Measurements from ENCODE around the gene GIMAP2.

The GIMAP2 gene

DNA sequence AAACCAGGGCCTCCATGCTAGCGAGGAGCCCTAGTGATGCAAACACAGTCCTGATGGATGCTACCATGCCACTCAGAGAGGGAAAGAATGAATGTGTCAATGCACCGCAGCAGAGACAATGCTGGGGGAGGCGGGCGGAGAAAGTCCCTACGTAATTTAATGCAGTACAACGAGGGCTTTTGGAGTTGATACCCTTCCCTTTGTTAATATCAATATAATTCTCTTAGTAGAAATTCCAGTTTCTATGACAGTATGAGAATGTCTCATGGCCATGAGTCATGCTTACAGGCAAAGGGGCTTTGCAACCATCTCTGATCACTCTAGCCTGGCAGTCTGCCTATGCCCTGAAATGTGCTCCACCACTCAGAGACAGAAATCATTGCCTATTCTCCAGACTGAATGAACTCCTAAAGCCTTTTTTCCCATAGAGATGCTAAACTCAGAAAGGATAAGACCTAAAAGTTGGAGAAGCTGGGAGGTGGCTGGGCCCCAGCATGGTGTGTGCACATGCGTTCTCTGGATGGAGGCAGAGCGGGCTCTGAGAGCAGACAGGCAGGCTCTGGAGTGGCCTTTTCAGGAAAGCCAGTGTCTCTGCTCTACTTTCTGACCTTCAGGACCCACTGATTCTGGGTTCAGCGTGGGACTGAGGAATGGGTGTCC is 20.3 kb upstream of the GIMAP2 start:
- Histone ChIP-seq H3K27me3 (ENCODE audit: insufficient read depth, low read length, poor library complexity) (no peaks in the 10 kb centered on the region), H3K79me2 (ENCODE audit: insufficient read depth, low read length) (peaks cover 22% of the 10 kb centered on the region), H2AFZ (ENCODE audit: low read depth, low read length) (peak overlapping the region; percentile 40), H3K9ac (ENCODE audit: low read depth, low read length) (peak overlapping the region; percentile 44), H3K36me3 (ENCODE audit: insufficient read depth, low read length) (no peaks in the 10 kb centered on the region), H3K4me1 (ENCODE audit: insufficient read depth, low read length) (peaks cover 95% of the 10 kb centered on the region), H3K9me3 (ENCODE audit: insufficient read depth, low read length, severe bottlenecking) (peaks cover 4% of the 10 kb centered on the region), H3K4me2 (ENCODE audit: insufficient read depth, low read length) (no peak overlapping the region; the same call in 1 of the 2 replicates), H3K27ac (ENCODE audit: low read length) (peak overlapping the region; percentile 83), H4K20me1 (ENCODE audit: insufficient read depth, low read length) (no peaks in the 10 kb centered on the region), H3K4me3 (ENCODE audit: low read depth in 1 of 2, low read length in 2 of 2) (peak overlapping the region in 1 of 2 experiments; percentile 5; a peak in 1 of 4 replicates)
- no peak for ATAC-seq (ENCODE audit: insufficient read depth, low read depth)
- peak; percentile 40 for DNase-seq
- no peak for TF ChIP-seq EZH2 (IDR thresholded peaks at IDR 0.05; ENCODE audit: borderline replicate concordance, low read depth, low read length, severe bottlenecking)
- TF ChIP-seq CTCF (IDR thresholded peaks at IDR 0.05; ENCODE audit: borderline replicate concordance, extremely low read depth, low read length, poor library complexity, severe bottlenecking), result no peak

GRCh38 chr7:150665896-150666295 is 19.6 kb upstream of the GIMAP2 start:
- no peak overlapping the region; a peak in 1 of 4 replicates for H3K4me3 ChIP-seq (ENCODE audit: low read depth in 1 of 2, low read length in 2 of 2)
- peaks cover 22% of the 10 kb centered on the region for H3K79me2 ChIP-seq (ENCODE audit: insufficient read depth, low read length)
- TF ChIP-seq CTCF (IDR thresholded peaks at IDR 0.05; ENCODE audit: borderline replicate concordance, extremely low read depth, low read length, poor library complexity, severe bottlenecking), result no peak
- no peak for TF ChIP-seq EZH2 (IDR thresholded peaks at IDR 0.05; ENCODE audit: borderline replicate concordance, low read depth, low read length, severe bottlenecking)
- no peak overlapping the region; the same call in 1 of the 2 replicates for H3K4me2 ChIP-seq (ENCODE audit: insufficient read depth, low read length)
- DNase-seq, result no peak
- no peak for ATAC-seq (ENCODE audit: insufficient read depth, low read depth)
- peak overlapping the region; percentile 40 for H2AFZ ChIP-seq (ENCODE audit: low read depth, low read length)
- H3K27ac ChIP-seq (ENCODE audit: low read length), result peak overlapping the region; percentile 83
- H3K36me3 ChIP-seq (ENCODE audit: insufficient read depth, low read length), result no peaks in the 10 kb centered on the region
- peaks cover 100% of the 10 kb centered on the region for H3K4me1 ChIP-seq (ENCODE audit: insufficient read depth, low read length)
- no peaks in the 10 kb centered on the region for H3K27me3 ChIP-seq (ENCODE audit: insufficient read depth, low read length, poor library complexity)
- peaks cover 4% of the 10 kb centered on the region for H3K9me3 ChIP-seq (ENCODE audit: insufficient read depth, low read length, severe bottlenecking)
- H3K9ac ChIP-seq (ENCODE audit: low read depth, low read length), result peak overlapping the region; percentile 44
- H4K20me1 ChIP-seq (ENCODE audit: insufficient read depth, low read length), result no peaks in the 10 kb centered on the region

GRCh38 chr7:150666412-150666811 is 19.1 kb upstream of the GIMAP2 start:
- Histone ChIP-seq H3K4me3 (ENCODE audit: low read depth in 1 of 2, low read length in 2 of 2) (peak overlapping the region in 1 of 2 experiments; percentile 1; a peak in 1 of 4 replicates), H3K4me2 (ENCODE audit: insufficient read depth, low read length) (peak overlapping the region; percentile 2; the same call in 1 of the 2 replicates), H3K27ac (ENCODE audit: low read length) (peak overlapping the region; percentile 83), H2AFZ (ENCODE audit: low read depth, low read length) (peak overlapping the region; percentile 17; the same call in 1 of the 2 replicates), H3K9ac (ENCODE audit: low read depth, low read length) (peak overlapping the region; percentile 44), H3K36me3 (ENCODE audit: insufficient read depth, low read length) (no peaks in the 10 kb centered on the region), H3K4me1 (ENCODE audit: insufficient read depth, low read length) (peaks cover 100% of the 10 kb centered on the region), H4K20me1 (ENCODE audit: insufficient read depth, low read length) (no peaks in the 10 kb centered on the region), H3K79me2 (ENCODE audit: insufficient read depth, low read length) (peaks cover 22% of the 10 kb centered on the region), H3K9me3 (ENCODE audit: insufficient read depth, low read length, severe bottlenecking) (peaks cover 4% of the 10 kb centered on the region), H3K27me3 (ENCODE audit: insufficient read depth, low read length, poor library complexity) (no peaks in the 10 kb centered on the region)
- ATAC-seq (ENCODE audit: insufficient read depth, low read depth), result no peak
- no peak for TF ChIP-seq EZH2 (IDR thresholded peaks at IDR 0.05; ENCODE audit: borderline replicate concordance, low read depth, low read length, severe bottlenecking)
- TF ChIP-seq CTCF (IDR thresholded peaks at IDR 0.05; ENCODE audit: borderline replicate concordance, extremely low read depth, low read length, poor library complexity, severe bottlenecking), result no peak
- no peak for DNase-seq
